Measurements from ENCODE around the gene ZNF699. TPM values are rescaled to one million over a fixed set of nuclear protein-coding genes. Genes with fewer than 3 reads are reported as not detected.

Gene ZNF699
- total RNA-seq = 1 to 10 TPM; 5.8 to 6.8 TPM

DNA sequence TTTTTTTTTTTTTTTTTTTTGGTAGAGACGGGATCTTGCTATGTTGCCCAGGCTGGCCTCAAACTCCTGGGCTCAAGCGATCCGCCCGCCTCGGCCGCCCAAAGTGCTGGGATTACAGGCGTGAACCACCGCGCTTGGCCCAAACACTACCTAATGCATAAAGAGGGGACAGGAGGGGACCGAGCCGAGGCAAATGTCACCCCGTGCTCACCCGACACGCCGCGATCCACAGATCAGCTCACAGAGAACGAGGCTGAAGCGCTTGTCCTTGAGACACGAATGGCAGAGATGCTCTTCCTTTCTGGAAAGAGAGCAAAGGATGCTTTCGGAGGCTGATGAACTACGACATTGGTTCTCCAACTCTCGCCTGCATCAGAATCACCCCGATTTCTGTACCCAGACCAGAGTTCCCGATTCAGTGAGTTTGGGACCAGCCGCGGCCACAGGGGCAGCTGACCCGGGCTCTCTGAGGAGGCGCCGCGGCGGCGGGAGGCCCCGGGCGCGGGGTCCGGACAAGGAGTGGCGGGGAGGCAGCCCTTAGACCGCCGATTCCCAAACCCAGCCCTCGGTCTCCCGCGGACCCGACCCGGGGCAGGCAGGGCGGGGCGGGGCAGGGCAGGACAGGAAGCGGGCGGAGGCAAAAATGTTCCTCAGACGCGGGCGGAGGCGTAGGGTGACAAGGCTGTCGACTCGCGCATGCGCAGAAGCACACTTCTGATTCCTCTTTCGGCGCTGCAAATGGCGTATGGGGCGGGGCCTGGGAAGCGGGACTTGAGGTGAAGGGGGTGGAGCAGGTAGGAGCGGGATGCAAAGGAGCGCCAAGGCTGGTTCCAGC, at the start of gene ZNF699:
TSS of gene ZNF699 (minus strand) at position 700 of the 835 bp plus-strand sequence. CDS start 4,719 bp downstream, outside the sequence.
- DNase-seq = peak; percentile 99
- POLR2A ChIA-PET = interaction anchor here (1.4 kb wide), 1 partner anchor 15 kb away, joined by 3 read pairs; the partner anchor contains the start of gene ZNF559
- peaks cover 29% of the 10 kb centered on the region for H3K9me3 Mint-ChIP-seq
- H3K4me1 Mint-ChIP-seq (ENCODE audit: low read depth) = peaks cover 12% of the 10 kb centered on the region
- CTCF ChIA-PET = interaction anchor here (0.9 to 2.2 kb wide), 3 partner anchors 14 to 278 kb away, joined by 3 to 14 read pairs (median 3); partner anchors contain the start of gene ZNF559
- peak within 1 kb of the TSS; percentile 89 for H3K27ac Mint-ChIP-seq
- peak within 1 kb of the TSS; percentile 92 for H3K4me3 Mint-ChIP-seq
- H3K36me3 Mint-ChIP-seq = peaks cover 24% of the 10 kb centered on the region
- intact Hi-C loops (cut with micrococcal nuclease) = loop anchor here (1.0 kb wide), 3 partner anchors 126 to 482 kb away; partner anchors contain the start of genes ZNF266 and ZNF426
- H3K27me3 Mint-ChIP-seq = no peaks in the 10 kb centered on the region

GRCh38 chr19:9354651-9355050, 45.0 kb upstream of the ZNF699 start:
- Mint-ChIP-seq H3K27me3 (no peaks in the 10 kb centered on the region), H3K4me1 (ENCODE audit: low read depth) (no peaks in the 10 kb centered on the region), H3K27ac (no peak overlapping the region), H3K4me3 (no peak overlapping the region), H3K9me3 (peaks cover 61% of the 10 kb centered on the region), H3K36me3 (peaks cover 49% of the 10 kb centered on the region)
- no peak for DNase-seq
- CTCF ChIA-PET = no interaction called here
- POLR2A ChIA-PET = no interaction called here
- intact Hi-C loops (cut with micrococcal nuclease) = no loop called here

DNA sequence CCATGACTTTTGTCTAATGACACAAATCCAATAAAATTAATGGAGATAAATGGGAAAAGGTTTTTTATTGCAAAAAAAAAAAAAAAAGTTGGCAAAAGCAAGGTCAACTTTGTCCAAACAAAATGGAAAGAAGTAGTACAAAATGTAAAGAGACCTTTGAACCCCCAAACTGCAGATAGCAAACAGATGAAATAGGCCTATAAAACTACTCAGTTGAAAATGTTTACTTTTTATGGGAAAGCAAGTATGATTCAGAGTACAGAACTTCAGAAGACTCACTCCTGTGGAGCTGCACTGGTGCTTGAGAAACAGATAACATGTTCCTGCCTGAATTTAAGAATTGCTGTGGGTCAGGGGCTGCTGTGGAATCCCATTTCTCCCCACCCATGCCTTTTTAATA, 43.4 kb upstream of the ZNF699 start:
- Mint-ChIP-seq H3K9me3 (peaks cover 69% of the 10 kb centered on the region), H3K4me3 (no peak overlapping the region), H3K27me3 (no peaks in the 10 kb centered on the region), H3K27ac (no peak overlapping the region), H3K36me3 (peaks cover 53% of the 10 kb centered on the region), H3K4me1 (ENCODE audit: low read depth) (no peaks in the 10 kb centered on the region)
- DNase-seq = no peak
- intact Hi-C loops (cut with micrococcal nuclease) = no loop called here
- CTCF ChIA-PET = no interaction called here
- POLR2A ChIA-PET = no interaction called here

DNA sequence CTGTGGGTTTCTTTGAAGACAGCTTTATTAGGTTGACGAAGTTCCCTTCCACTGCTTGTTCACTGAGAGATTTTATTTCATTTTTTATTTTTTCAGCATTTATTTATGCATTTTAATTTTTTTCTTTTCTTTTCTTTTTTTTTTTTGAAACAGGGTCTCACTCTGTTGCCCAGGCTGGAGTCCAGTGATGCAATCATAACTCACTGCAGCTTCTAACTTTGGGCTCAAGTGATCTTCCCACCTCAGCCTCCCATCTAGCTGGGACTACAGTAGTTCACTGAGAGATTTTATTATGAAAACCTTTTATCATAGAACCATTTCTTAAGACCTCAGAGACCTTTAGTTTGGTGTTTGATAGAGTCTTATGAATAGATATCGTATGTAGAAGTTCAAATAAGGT, 42.9 kb upstream of the ZNF699 start:
- H3K27ac Mint-ChIP-seq = no peak overlapping the region
- H3K4me1 Mint-ChIP-seq (ENCODE audit: low read depth) = no peaks in the 10 kb centered on the region
- intact Hi-C loops (cut with micrococcal nuclease) = no loop called here
- ChIA-PET CTCF (no interaction called here), POLR2A (no interaction called here)
- no peak overlapping the region for H3K4me3 Mint-ChIP-seq
- H3K9me3 Mint-ChIP-seq = peaks cover 68% of the 10 kb centered on the region
- H3K27me3 Mint-ChIP-seq = no peaks in the 10 kb centered on the region
- H3K36me3 Mint-ChIP-seq = peaks cover 51% of the 10 kb centered on the region
- no peak for DNase-seq

GRCh38 chr19:9348671-9349070, 39.0 kb upstream of the ZNF699 start:
- Mint-ChIP-seq H3K4me1 (ENCODE audit: low read depth) (no peaks in the 10 kb centered on the region), H3K27me3 (no peaks in the 10 kb centered on the region), H3K36me3 (peaks cover 68% of the 10 kb centered on the region), H3K27ac (no peak overlapping the region), H3K4me3 (no peak overlapping the region), H3K9me3 (peaks cover 71% of the 10 kb centered on the region)
- ChIA-PET CTCF (no interaction called here), POLR2A (no interaction called here)
- intact Hi-C loops (cut with micrococcal nuclease) = no loop called here
- DNase-seq = no peak

GRCh38 chr19:9348253-9348652, 38.6 kb upstream of the ZNF699 start:
- Mint-ChIP-seq H3K27ac (no peak overlapping the region), H3K36me3 (peaks cover 71% of the 10 kb centered on the region), H3K9me3 (peaks cover 75% of the 10 kb centered on the region), H3K4me1 (ENCODE audit: low read depth) (no peaks in the 10 kb centered on the region), H3K27me3 (no peaks in the 10 kb centered on the region), H3K4me3 (no peak overlapping the region)
- CTCF ChIA-PET = no interaction called here
- DNase-seq = no peak
- POLR2A ChIA-PET = no interaction called here
- intact Hi-C loops (cut with micrococcal nuclease) = no loop called here

GRCh38 chr19:9345005-9345404, 35.4 kb upstream of the ZNF699 start:
- peaks cover 81% of the 10 kb centered on the region for H3K36me3 Mint-ChIP-seq
- no peaks in the 10 kb centered on the region for H3K27me3 Mint-ChIP-seq
- POLR2A ChIA-PET = no interaction called here

DNA sequence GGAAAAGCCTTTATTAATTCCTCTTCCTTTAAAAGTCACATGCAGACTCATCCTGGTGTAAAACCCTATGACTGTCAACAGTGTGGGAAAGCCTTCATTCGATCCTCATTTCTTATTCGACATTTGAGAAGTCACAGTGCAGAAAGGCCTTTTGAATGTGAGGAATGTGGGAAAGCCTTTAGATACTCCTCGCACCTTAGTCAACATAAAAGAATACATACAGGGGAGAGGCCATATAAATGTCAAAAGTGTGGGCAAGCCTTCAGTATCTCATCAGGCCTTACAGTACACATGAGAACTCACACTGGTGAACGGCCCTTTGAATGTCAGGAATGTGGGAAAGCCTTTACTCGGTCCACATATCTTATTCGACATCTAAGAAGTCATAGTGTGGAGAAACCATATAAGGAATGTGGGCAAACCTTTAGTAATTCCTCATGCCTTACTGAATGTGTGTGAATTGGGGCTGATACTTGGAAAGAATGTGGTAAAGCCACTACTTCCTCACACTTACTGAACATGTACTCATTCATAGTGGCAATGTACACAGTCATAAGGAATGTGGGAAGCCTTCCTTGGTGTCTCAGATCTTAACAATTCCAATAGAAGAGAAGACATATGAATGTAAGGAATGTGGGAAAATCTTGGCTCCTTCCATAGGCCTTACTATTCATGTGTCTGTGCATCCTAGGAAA, 33.1 kb upstream of the ZNF699 start:
- Mint-ChIP-seq H3K4me1 (ENCODE audit: low read depth) (no peaks in the 10 kb centered on the region), H3K27ac (no peak overlapping the region), H3K27me3 (no peaks in the 10 kb centered on the region), H3K36me3 (peaks cover 84% of the 10 kb centered on the region), H3K9me3 (peaks cover 81% of the 10 kb centered on the region), H3K4me3 (no peak overlapping the region)
- POLR2A ChIA-PET = no interaction called here
- intact Hi-C loops (cut with micrococcal nuclease) = no loop called here
- CTCF ChIA-PET = no interaction called here
- DNase-seq = no peak

More at GRCh38 chr19:9345005-9345404, 35.4 kb upstream of the ZNF699 start:
- Mint-ChIP-seq H3K4me3 (no peak overlapping the region), H3K9me3 (peaks cover 82% of the 10 kb centered on the region), H3K27ac (no peak overlapping the region), H3K4me1 (ENCODE audit: low read depth) (no peaks in the 10 kb centered on the region)
- CTCF ChIA-PET = no interaction called here
- no peak for DNase-seq
- intact Hi-C loops (cut with micrococcal nuclease) = no loop called here

DNA sequence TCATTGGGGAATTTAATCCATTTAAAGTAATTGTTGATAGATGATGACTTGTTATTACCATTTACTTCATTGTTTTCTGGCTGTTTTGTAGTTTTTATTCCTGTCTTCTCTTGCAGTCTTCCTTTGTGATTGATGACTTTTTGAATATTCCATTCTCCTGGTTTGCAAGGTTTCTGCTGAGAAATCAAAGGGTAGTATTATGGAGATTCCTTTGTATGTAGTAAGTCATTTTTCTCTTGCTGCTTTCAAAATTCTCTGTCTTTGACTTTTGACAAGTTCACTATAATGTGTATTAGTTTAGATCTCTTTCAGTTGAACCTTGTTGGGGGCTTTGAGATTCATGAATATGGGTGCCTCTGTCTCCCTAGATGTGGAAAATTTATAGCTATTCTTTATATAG, 20.4 kb upstream of the ZNF699 start:
- CTCF ChIA-PET = no interaction called here
- H3K9me3 Mint-ChIP-seq = peaks cover 76% of the 10 kb centered on the region
- peaks cover 81% of the 10 kb centered on the region for H3K36me3 Mint-ChIP-seq
- peaks cover 2% of the 10 kb centered on the region for H3K4me1 Mint-ChIP-seq (ENCODE audit: low read depth)
- H3K27ac Mint-ChIP-seq = no peak overlapping the region
- H3K27me3 Mint-ChIP-seq = no peaks in the 10 kb centered on the region
- no peak overlapping the region for H3K4me3 Mint-ChIP-seq
- POLR2A ChIA-PET = no interaction called here
- intact Hi-C loops (cut with micrococcal nuclease) = no loop called here
- no peak for DNase-seq

- Mint-ChIP-seq H3K27me3 (no peaks in the 10 kb centered on the region), H3K9me3 (peaks cover 59% of the 10 kb centered on the region), H3K36me3 (peaks cover 53% of the 10 kb centered on the region), H3K27ac (peak overlapping the region; percentile 92), H3K4me3 (peak overlapping the region; percentile 83), H3K4me1 (ENCODE audit: low read depth) (peaks cover 24% of the 10 kb centered on the region)
- ChIA-PET CTCF (no interaction called here), POLR2A (interaction anchor here (1.0 to 1.3 kb wide), 2 partner anchors 11 to 15 kb away, joined by 3 read pairs; partner anchors contain the start of gene ZNF699)
- DNase-seq = no peak
- intact Hi-C loops (cut with micrococcal nuclease) = loop anchor here (1.0 to 5.0 kb wide), 4 partner anchors 14 to 468 kb away; partner anchors contain the start of genes ZNF121 and ZNF317
Measured at GRCh38 chr19:9324584-9324962, 14.9 kb upstream of the ZNF699 start.

- Mint-ChIP-seq H3K9me3 (peaks cover 54% of the 10 kb centered on the region), H3K27me3 (no peaks in the 10 kb centered on the region), H3K36me3 (peaks cover 48% of the 10 kb centered on the region), H3K4me3 (peak within 1 kb of the TSS; percentile 83), H3K27ac (peak within 1 kb of the TSS; percentile 92), H3K4me1 (ENCODE audit: low read depth) (peaks cover 24% of the 10 kb centered on the region)
- peak; percentile 98 for DNase-seq
- intact Hi-C loops (cut with micrococcal nuclease) = loop anchor here (1.0 to 5.0 kb wide), 4 partner anchors 14 to 468 kb away; partner anchors contain the start of genes ZNF121 and ZNF317
- POLR2A ChIA-PET = interaction anchor here (1.0 to 1.3 kb wide), 2 partner anchors 11 to 15 kb away, joined by 3 read pairs; partner anchors contain the start of gene ZNF699
- CTCF ChIA-PET = interaction anchor here (1.0 to 2.6 kb wide), 2 partner anchors 14 to 119 kb away, joined by 3 to 14 read pairs; partner anchors contain the start of gene ZNF699
Measured at GRCh38 chr19:9323919-9324583, 14.4 kb upstream of the ZNF699 start, which contains the start of gene ZNF559. Gene ZNF559 (plus strand): TSS chr19:9324179. CDS start chr19:9338550, 14,371 bp downstream.

All from activated CD4-positive, alpha-beta memory T cell treated with anti-CD3 and anti-CD28 coated beads for 36 hours (primary cell).